WTC11 (cell line): ENCODE data around the gene NLRP6.

Experiments
- CREM ChIP-seq: sonication (generic); formaldehyde crosslinking; IDR thresholded peaks from 2 replicates; pipeline ENCODE4 v1.8.1; 2022; ENCODE audit warnings: mild to moderate bottlenecking, missing genetic modification reagents, moderate library complexity
- CTCF ChIP-seq: fragments of 200-600 bp; IDR thresholded peaks from 2 replicates; pipeline ENCODE4 v1.8.0; 2022; ENCODE audit warnings: antibody characterized with exemption
- ELF4 ChIP-seq: sonication (generic); formaldehyde crosslinking; IDR thresholded peaks from 2 replicates; pipeline ENCODE4 v1.8.1; 2022; ENCODE audit warnings: low read depth, mild to moderate bottlenecking, moderate library complexity, missing genetic modification reagents
- ESRRA ChIP-seq: sonication (generic); formaldehyde crosslinking; IDR thresholded peaks from 2 replicates; pipeline ENCODE4 v1.8.1; 2022; ENCODE audit warnings: mild to moderate bottlenecking, missing genetic modification reagents, borderline replicate concordance
- HMGXB4 ChIP-seq: sonication (generic); formaldehyde crosslinking; IDR thresholded peaks from 2 replicates; pipeline ENCODE4 v1.8.1; 2023; ENCODE audit warnings: mild to moderate bottlenecking, moderate library complexity, missing genetic modification reagents
- JAZF1 ChIP-seq: fragments of 250-450 bp; sonication (Bioruptor Pico); IDR thresholded peaks from 2 replicates; pipeline ENCODE4 v1.9.0; 2021; ENCODE audit warnings: moderate library complexity, mild to moderate bottlenecking, inconsistent platforms
- SMAD3 ChIP-seq: sonication (generic); formaldehyde crosslinking; IDR thresholded peaks from 2 replicates; pipeline ENCODE4 v1.8.0; 2022; ENCODE audit warnings: missing genetic modification reagents, mild to moderate bottlenecking, borderline replicate concordance
- TP53 ChIP-seq: sonication (generic); formaldehyde crosslinking; IDR thresholded peaks from 2 replicates; pipeline ENCODE4 v1.8.1; 2023; ENCODE audit warnings: mild to moderate bottlenecking, missing genetic modification reagents

DNA sequence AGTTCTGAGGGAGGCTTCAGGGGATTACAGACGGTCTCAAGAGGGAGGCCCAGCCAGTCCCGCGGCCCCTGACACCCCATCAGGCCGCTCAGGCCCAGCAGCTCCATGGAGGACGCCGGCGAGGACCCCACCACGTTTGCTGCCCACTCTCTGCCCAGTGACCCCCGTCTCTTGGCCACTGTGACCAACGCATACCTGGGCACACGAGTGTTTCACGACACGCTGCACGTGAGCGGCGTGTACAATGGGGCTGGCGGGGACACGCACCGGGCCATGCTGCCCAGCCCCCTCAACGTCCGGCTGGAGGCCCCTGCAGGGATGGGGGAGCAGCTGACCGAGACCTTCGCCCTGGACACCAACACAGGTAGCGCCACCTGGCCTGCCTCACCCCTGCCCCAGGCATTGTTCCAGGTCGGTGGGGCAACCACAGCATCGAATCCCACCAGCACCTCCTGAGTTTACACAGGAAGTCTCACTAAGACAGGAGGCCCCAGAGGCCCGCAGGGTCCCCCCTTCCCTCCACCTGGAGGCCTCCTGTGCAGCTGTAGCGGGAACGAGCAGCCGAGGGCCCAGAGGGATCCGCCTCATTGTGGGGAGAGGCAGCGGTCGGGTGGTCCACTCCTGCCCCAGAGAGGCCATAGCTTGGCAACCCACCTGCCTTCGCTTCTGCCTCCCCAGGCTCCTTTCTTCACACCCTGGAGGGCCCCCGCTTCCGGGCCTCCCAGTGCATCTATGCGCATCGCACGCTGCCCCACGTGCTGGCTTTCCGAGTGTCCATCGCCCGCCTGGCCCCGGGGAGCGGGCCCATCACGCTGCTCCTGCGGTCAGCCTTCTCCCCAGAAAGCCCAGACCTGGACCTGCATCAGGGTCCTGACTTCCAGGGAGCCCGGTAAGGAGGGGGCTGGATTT, 11.8 kb downstream of the NLRP6 start:
- TF ChIP-seq CTCF (no peak), HMGXB4 (CRISPR knock-in tag) (0 out of 2 replicates have a peak, but pooled peaks have one; percentile 67), TP53 (no peak), JAZF1 (CRISPR knock-in tag) (no peak), SMAD3 (CRISPR knock-in tag) (no peak), ESRRA (no peak), CREM (CRISPR knock-in tag) (no peak), ELF4 (CRISPR knock-in tag) (no peak)
